Epithelial cell of proximal tubule (primary cell): Measurements from ENCODE around the gene SLC39A12. TPM values are rescaled to one million over a fixed set of nuclear protein-coding genes. Genes with fewer than 3 reads are reported as not detected.

Source experiments
- DNase-seq: peaks from one replicate; pipeline ENCODE4 v3.0.0-alpha.2; 2011; ENCODE audit warnings: low read depth
- H3K4me3 ChIP-seq: 2 replicates; pipeline ENCODE4 v1.5.1; 2011; ENCODE audit warnings: low read depth, mild to moderate bottlenecking, low read length
- total RNA-seq: library from RNA; depleted of rRNA; stranded (reverse); fragments of >200 nt; gene quantifications from 2 replicates; pipeline ENCODE4 v1.2.3, GENCODE V29; 2015
- TF ChIP-seq, protein P1 (sequence below): conservative IDR thresholded peaks from 2 replicates; pipeline ENCODE4 v1.5.1; 2012; ENCODE audit warnings: low read depth, mild to moderate bottlenecking, low read length

Gene SLC39A12
- total RNA-seq, 1 donor from 2014 or later: not detected

GRCh38 chr10:18005781-18006456 lies 54.2 kb downstream of the SLC39A12 start:
- no peak for DNase-seq
- no peak overlapping the region for H3K4me3 ChIP-seq
- TF ChIP-seq, protein P1, sequence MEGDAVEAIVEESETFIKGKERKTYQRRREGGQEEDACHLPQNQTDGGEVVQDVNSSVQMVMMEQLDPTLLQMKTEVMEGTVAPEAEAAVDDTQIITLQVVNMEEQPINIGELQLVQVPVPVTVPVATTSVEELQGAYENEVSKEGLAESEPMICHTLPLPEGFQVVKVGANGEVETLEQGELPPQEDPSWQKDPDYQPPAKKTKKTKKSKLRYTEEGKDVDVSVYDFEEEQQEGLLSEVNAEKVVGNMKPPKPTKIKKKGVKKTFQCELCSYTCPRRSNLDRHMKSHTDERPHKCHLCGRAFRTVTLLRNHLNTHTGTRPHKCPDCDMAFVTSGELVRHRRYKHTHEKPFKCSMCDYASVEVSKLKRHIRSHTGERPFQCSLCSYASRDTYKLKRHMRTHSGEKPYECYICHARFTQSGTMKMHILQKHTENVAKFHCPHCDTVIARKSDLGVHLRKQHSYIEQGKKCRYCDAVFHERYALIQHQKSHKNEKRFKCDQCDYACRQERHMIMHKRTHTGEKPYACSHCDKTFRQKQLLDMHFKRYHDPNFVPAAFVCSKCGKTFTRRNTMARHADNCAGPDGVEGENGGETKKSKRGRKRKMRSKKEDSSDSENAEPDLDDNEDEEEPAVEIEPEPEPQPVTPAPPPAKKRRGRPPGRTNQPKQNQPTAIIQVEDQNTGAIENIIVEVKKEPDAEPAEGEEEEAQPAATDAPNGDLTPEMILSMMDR: no peak

GRCh38 chr10:18008986-18009385 lies 57.3 kb downstream of the SLC39A12 start:
- DNase-seq: no peak
- no peak overlapping the region for H3K4me3 ChIP-seq
- TF ChIP-seq, protein P1: no peak

GRCh38 chr10:18010050-18010449 lies 58.3 kb downstream of the SLC39A12 start:
- TF ChIP-seq, protein P1: no peak
- DNase-seq: no peak
- H3K4me3 ChIP-seq: no peak overlapping the region

DNA sequence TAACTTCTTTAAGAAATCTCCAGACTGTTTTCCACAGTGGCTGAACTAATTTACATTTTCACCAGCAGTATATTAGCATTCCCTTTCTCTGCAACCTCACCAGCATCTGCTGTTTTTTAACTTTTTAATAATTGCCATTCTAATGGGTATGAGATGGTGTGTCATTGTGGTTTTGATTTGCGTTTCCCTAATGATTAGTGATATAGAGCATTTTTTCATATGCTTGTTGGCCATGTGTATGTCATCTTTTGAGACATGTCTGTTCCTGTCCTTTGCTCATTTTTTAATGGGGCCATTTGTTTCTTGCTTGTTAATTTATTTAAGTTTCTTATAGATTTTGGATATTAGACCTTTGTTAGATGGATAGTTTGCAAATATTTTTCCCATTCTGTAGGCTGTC lies 68.8 kb downstream of the SLC39A12 start:
- H3K4me3 ChIP-seq: no peak overlapping the region
- TF ChIP-seq, protein P1: no peak
- no peak for DNase-seq

- DNase-seq: no peak
- H3K4me3 ChIP-seq: no peak overlapping the region
- TF ChIP-seq, protein P1: no peak
Observed at GRCh38 chr10:18021725-18022480, 70.2 kb downstream of the SLC39A12 start.

DNA sequence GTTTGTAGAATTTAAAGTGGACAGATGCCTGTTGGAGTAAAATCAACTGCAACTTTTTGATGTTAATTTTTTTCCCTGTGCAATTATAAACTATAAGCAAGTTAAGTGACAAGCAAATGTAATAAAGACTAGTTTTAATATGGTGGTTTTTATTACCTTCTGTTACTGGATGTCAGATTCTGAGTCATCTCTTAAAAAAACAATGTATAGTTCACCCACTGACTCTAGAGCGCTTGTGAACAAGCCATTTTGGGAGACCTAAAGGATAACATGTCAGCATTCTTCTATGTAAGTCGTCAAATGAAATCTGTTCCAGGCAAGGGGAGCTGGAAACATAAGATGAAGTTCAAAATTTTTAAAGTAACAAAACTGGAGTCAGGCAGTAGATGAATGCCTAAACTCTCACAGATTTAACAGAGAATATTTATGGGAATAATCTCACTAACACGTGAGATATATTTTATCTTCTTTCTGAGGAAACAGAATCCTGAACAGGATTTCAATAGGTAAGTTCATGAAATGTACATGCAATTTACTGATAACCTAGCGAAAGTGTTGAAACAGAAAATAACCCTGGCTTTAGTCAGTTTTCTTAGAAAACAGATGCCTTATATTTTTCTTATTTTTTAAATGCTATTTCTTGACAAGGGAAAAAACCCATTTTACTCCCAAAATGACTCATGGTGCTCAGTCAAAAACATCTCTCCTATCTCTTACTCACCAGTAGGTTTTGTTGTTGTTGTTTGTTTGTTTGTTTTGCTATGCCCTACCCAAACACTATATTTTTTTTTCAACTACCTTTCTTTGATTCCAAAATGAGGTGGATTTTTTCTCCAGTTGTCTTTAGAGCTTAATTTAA lies 91.7 kb downstream of the SLC39A12 start:
- no peak for DNase-seq
- TF ChIP-seq, protein P1: no peak
- no peak overlapping the region for H3K4me3 ChIP-seq
